ENCODE measurements around the gene PDE1A. TPM values are rescaled to one million over a fixed set of nuclear protein-coding genes. Genes with fewer than 3 reads are reported as not detected.
A peak's percentile ranks its signal among the peaks of the same experiment; 100 is the strongest.

PDE1A gene
- total RNA-seq, 1 donor from 2014 or later, result 1.1 TPM

- H3K27ac Mint-ChIP-seq (ENCODE audit: unreplicated experiment), result no peak overlapping the region
- DNase-seq (ENCODE audit: low spot score), result no peak
- no peak for TF ChIP-seq CTCF (IDR thresholded peaks at IDR 0.05)
- no peaks in the 10 kb centered on the region for H3K9me3 Mint-ChIP-seq (ENCODE audit: low read depth)
- H3K36me3 Mint-ChIP-seq (ENCODE audit: low read depth), result no peaks in the 10 kb centered on the region
- H3K4me3 Mint-ChIP-seq (ENCODE audit: unreplicated experiment), result no peak overlapping the region
- peaks cover 26% of the 10 kb centered on the region for H3K4me1 Mint-ChIP-seq (ENCODE audit: low read depth)
- no peaks in the 10 kb centered on the region for H3K27me3 Mint-ChIP-seq (ENCODE audit: low read depth)
These were observed 164.9 kb downstream of the PDE1A start for GRCh38 chr2:182261860-182262387.

GRCh38 chr2:182259629-182260150 lies 167.1 kb downstream of the PDE1A start:
- TF ChIP-seq CTCF (IDR thresholded peaks at IDR 0.05), result no peak
- peak overlapping the region; percentile 2 for H3K27ac Mint-ChIP-seq (ENCODE audit: unreplicated experiment)
- no peaks in the 10 kb centered on the region for H3K9me3 Mint-ChIP-seq (ENCODE audit: low read depth)
- H3K4me1 Mint-ChIP-seq (ENCODE audit: low read depth), result peaks cover 26% of the 10 kb centered on the region
- H3K36me3 Mint-ChIP-seq (ENCODE audit: low read depth), result no peaks in the 10 kb centered on the region
- no peaks in the 10 kb centered on the region for H3K27me3 Mint-ChIP-seq (ENCODE audit: low read depth)
- no peak overlapping the region for H3K4me3 Mint-ChIP-seq (ENCODE audit: unreplicated experiment)
- no peak for DNase-seq (ENCODE audit: low spot score)

GRCh38 chr2:182252534-182252933 lies 174.3 kb downstream of the PDE1A start:
- peaks cover 13% of the 10 kb centered on the region for H3K4me1 Mint-ChIP-seq (ENCODE audit: low read depth)
- H3K36me3 Mint-ChIP-seq (ENCODE audit: low read depth), result peaks cover 2% of the 10 kb centered on the region
- H3K4me3 Mint-ChIP-seq (ENCODE audit: unreplicated experiment), result no peak overlapping the region

GRCh38 chr2:182248898-182249297 lies 177.9 kb downstream of the PDE1A start:
- H3K27me3 Mint-ChIP-seq (ENCODE audit: low read depth), result no peaks in the 10 kb centered on the region
- no peak for DNase-seq (ENCODE audit: low spot score)
- H3K36me3 Mint-ChIP-seq (ENCODE audit: low read depth), result peaks cover 2% of the 10 kb centered on the region
- peaks cover 18% of the 10 kb centered on the region for H3K9me3 Mint-ChIP-seq (ENCODE audit: low read depth)
- peaks cover 9% of the 10 kb centered on the region for H3K4me1 Mint-ChIP-seq (ENCODE audit: low read depth)
- no peak overlapping the region for H3K4me3 Mint-ChIP-seq (ENCODE audit: unreplicated experiment)
- TF ChIP-seq CTCF (IDR thresholded peaks at IDR 0.05), result no peak
- no peak overlapping the region for H3K27ac Mint-ChIP-seq (ENCODE audit: unreplicated experiment)

More at GRCh38 chr2:182252534-182252933, 174.3 kb downstream of the PDE1A start:
- no peak for DNase-seq (ENCODE audit: low spot score)
- Mint-ChIP-seq H3K9me3 (ENCODE audit: low read depth) (peaks cover 18% of the 10 kb centered on the region), H3K27me3 (ENCODE audit: low read depth) (no peaks in the 10 kb centered on the region), H3K27ac (ENCODE audit: unreplicated experiment) (no peak overlapping the region)
- no peak for TF ChIP-seq CTCF (IDR thresholded peaks at IDR 0.05)

GRCh38 chr2:182248362-182248761 lies 178.5 kb downstream of the PDE1A start:
- H3K27ac Mint-ChIP-seq (ENCODE audit: unreplicated experiment), result no peak overlapping the region
- H3K4me1 Mint-ChIP-seq (ENCODE audit: low read depth), result peaks cover 8% of the 10 kb centered on the region
- H3K27me3 Mint-ChIP-seq (ENCODE audit: low read depth), result no peaks in the 10 kb centered on the region
- H3K36me3 Mint-ChIP-seq (ENCODE audit: low read depth), result peaks cover 2% of the 10 kb centered on the region
- peaks cover 18% of the 10 kb centered on the region for H3K9me3 Mint-ChIP-seq (ENCODE audit: low read depth)
- no peak for DNase-seq (ENCODE audit: low spot score)
- no peak overlapping the region for H3K4me3 Mint-ChIP-seq (ENCODE audit: unreplicated experiment)
- no peak for TF ChIP-seq CTCF (IDR thresholded peaks at IDR 0.05)

Measured in chondrocyte (in vitro differentiated cells).